22Rv1 (cell line): ENCODE measurements around the gene HUS1.

Source experiments
- ZFX ChIP-seq: fragments of 450-650 bp; IDR thresholded peaks from 2 replicates; pipeline ENCODE4 v1.6.1; 2017; ENCODE audit warnings: antibody characterized with exemption, borderline replicate concordance
- TF ChIP-seq, protein P1 (sequence below): fragments of 450-650 bp; IDR thresholded peaks from 2 replicates; pipeline ENCODE4 v1.5.1; 2017; ENCODE audit warnings: mild to moderate bottlenecking

DNA sequence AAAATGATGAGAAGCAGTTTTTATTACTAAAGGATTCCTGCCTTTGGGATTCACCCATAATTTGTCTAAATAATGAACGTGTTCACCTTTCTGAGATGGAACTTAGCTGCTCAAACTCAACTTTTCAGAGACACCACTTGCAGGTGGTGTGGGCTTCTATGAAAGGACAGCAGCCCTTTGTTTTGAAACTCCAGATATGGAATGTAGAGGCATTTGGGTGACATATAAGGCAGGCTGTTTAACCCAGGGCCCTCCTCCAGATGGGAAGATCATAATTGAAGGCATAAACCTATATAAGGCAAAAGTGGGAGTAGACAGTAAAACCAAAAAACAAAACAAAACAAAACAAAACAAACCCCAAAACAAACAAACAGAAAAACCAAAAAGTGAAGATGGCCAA lies 11.9 kb upstream of the HUS1 start:
- TF ChIP-seq, protein P1, sequence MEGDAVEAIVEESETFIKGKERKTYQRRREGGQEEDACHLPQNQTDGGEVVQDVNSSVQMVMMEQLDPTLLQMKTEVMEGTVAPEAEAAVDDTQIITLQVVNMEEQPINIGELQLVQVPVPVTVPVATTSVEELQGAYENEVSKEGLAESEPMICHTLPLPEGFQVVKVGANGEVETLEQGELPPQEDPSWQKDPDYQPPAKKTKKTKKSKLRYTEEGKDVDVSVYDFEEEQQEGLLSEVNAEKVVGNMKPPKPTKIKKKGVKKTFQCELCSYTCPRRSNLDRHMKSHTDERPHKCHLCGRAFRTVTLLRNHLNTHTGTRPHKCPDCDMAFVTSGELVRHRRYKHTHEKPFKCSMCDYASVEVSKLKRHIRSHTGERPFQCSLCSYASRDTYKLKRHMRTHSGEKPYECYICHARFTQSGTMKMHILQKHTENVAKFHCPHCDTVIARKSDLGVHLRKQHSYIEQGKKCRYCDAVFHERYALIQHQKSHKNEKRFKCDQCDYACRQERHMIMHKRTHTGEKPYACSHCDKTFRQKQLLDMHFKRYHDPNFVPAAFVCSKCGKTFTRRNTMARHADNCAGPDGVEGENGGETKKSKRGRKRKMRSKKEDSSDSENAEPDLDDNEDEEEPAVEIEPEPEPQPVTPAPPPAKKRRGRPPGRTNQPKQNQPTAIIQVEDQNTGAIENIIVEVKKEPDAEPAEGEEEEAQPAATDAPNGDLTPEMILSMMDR, result no peak
- no peak for TF ChIP-seq ZFX
